Activated naive CD4-positive, alpha-beta T cell treated with anti-CD3 and anti-CD28 coated beads for 36 hours (primary cell): ENCODE results near the gene COQ8A. TPM values are rescaled to one million over a fixed set of nuclear protein-coding genes. Genes with fewer than 3 reads are reported as not detected.

Experiments
- CTCF ChIA-PET: fragments of 350-600 bp; sonication (Branson Sonifier 250); formaldehyde crosslinking; loops from one replicate; lab custom pipeline; 2021; ENCODE audit warnings: antibody characterized with exemption; lab: Charles Lee
- DNase-seq: peaks from one replicate; pipeline ENCODE4 v3.0.0-alpha.2; 2020
- H3K27ac Mint-ChIP-seq: one replicate; pipeline ENCODE4 v1.8.0; 2021; ENCODE audit warnings: mild to moderate bottlenecking, mixed read lengths
- H3K27me3 Mint-ChIP-seq: one replicate; pipeline ENCODE4 v1.8.0; 2021; ENCODE audit warnings: low read depth, mixed read lengths
- H3K36me3 Mint-ChIP-seq: one replicate; pipeline ENCODE4 v1.8.0; 2021; ENCODE audit warnings: low read depth, mixed read lengths
- H3K4me1 Mint-ChIP-seq: one replicate; pipeline ENCODE4 v1.8.0; 2021; ENCODE audit warnings: low read depth, mixed read lengths
- H3K4me3 Mint-ChIP-seq: one replicate; pipeline ENCODE4 v1.8.0; 2021; ENCODE audit warnings: mild to moderate bottlenecking, moderate library complexity, mixed read lengths
- H3K9me3 Mint-ChIP-seq: one replicate; pipeline ENCODE4 v1.8.0; 2021; ENCODE audit warnings: mixed read lengths
- intact Hi-C: fragments of 100-400 bp; cut with micrococcal nuclease; formaldehyde crosslinking; loops from one replicate; pipeline ENCODE4 v1.15.1; 2023
- total RNA-seq, 2 experiments: library from RNA; stranded (reverse); gene quantifications; one replicate each; pipeline ENCODE4 v1.2.3, GENCODE V29; 2021

COQ8A gene
- total RNA-seq, 2 experiments from 2014 or later: 24.8 to 26.5 TPM

GRCh38 chr1:227035316-227035715 is 95.2 kb downstream of the COQ8A start:
- no peaks in the 10 kb centered on the region for H3K9me3 Mint-ChIP-seq
- no peak for DNase-seq
- H3K36me3 Mint-ChIP-seq: no peaks in the 10 kb centered on the region

GRCh38 chr1:227037121-227037520 is 97.0 kb downstream of the COQ8A start:
- no peak for DNase-seq
- Mint-ChIP-seq H3K4me3 (no peak overlapping the region), H3K36me3 (no peaks in the 10 kb centered on the region), H3K27me3 (no peaks in the 10 kb centered on the region), H3K27ac (no peak overlapping the region), H3K9me3 (no peaks in the 10 kb centered on the region), H3K4me1 (peaks cover 10% of the 10 kb centered on the region)
- CTCF ChIA-PET: no interaction called here
- intact Hi-C loops: no loop called here

More at GRCh38 chr1:227035316-227035715, 95.2 kb downstream of the COQ8A start:
- no peak overlapping the region for H3K27ac Mint-ChIP-seq
- peaks cover 10% of the 10 kb centered on the region for H3K4me1 Mint-ChIP-seq
- H3K4me3 Mint-ChIP-seq: no peak overlapping the region
- intact Hi-C loops: no loop called here
- no peaks in the 10 kb centered on the region for H3K27me3 Mint-ChIP-seq
- CTCF ChIA-PET: no interaction called here

Other genes with a start within 250 kb of the COQ8A start
- 10 to 100 TPM; 40.3 to 40.9 TPM for gene ITPKB, start 201.0 kb upstream of the COQ8A start, total RNA-seq
- gene PSEN2, start 69.7 kb upstream of the COQ8A start, total RNA-seq: under 1 TPM; 0.64 to 0.69 TPM